ENCODE results near the gene TMIE. TPM values are rescaled to one million over a fixed set of nuclear protein-coding genes. Genes with fewer than 3 reads are reported as not detected.
A peak's percentile ranks its signal among the peaks of the same experiment; 100 is the strongest.

The TMIE gene
- total RNA-seq, 2 experiments from 2014 or later, result 0.93 to 1.3 TPM

GRCh38 chr3:46681387-46681786 is 19.8 kb upstream of the TMIE start:
- no peaks in the 10 kb centered on the region for H3K27me3 Mint-ChIP-seq
- no peaks in the 10 kb centered on the region for H3K9me3 Mint-ChIP-seq
- ChIA-PET CTCF (no interaction called here), POLR2A (no interaction called here)
- intact Hi-C loops (cut with micrococcal nuclease), result no loop called here
- H3K4me3 Mint-ChIP-seq, result no peak overlapping the region
- no peak for DNase-seq
- H3K4me1 Mint-ChIP-seq (ENCODE audit: low read depth), result no peaks in the 10 kb centered on the region
- no peaks in the 10 kb centered on the region for H3K36me3 Mint-ChIP-seq
- no peak overlapping the region for H3K27ac Mint-ChIP-seq

DNA sequence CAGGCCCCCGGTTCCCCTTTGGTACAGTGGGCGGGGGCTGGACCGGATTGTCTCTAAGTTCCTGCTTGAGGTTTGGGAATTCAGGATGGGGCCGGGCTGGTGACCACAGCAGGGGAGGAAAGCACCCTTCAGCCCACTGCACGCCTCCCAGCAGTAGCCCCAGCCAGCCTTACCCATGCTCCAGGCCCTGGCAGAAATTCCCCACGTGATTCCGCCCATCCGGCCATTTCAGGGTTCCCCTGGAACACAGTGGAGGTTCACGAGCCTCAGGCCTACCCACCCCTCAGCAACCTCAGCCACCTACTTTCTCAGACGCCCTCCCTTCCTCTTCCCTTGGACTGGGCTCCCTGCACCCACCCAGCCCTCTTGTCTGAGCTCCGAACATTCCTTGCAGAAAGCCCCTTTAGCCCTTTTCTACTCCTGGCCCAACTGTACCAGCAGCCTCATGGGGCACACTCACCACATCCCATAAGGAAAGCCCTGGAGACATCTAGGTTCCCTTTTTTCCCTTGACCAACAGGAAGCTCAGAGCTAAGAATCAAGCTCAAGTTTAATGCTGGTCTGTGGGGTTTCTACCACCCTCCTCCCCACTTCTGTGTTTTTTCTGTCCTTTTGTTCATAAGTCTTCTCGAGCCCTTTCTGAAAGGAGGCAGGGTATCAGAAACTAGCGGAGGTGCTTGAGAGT is 19.2 kb upstream of the TMIE start:
- DNase-seq, result no peak
- H3K27ac Mint-ChIP-seq, result no peak overlapping the region
- ChIA-PET POLR2A (no interaction called here), CTCF (no interaction called here)
- no peaks in the 10 kb centered on the region for H3K4me1 Mint-ChIP-seq (ENCODE audit: low read depth)
- intact Hi-C loops (cut with micrococcal nuclease), result no loop called here
- no peak overlapping the region for H3K4me3 Mint-ChIP-seq
- no peaks in the 10 kb centered on the region for H3K9me3 Mint-ChIP-seq
- H3K27me3 Mint-ChIP-seq, result no peaks in the 10 kb centered on the region
- no peaks in the 10 kb centered on the region for H3K36me3 Mint-ChIP-seq

- intact Hi-C loops (cut with micrococcal nuclease), result no loop called here
- no peak for DNase-seq
- Mint-ChIP-seq H3K36me3 (no peaks in the 10 kb centered on the region), H3K4me3 (no peak overlapping the region), H3K9me3 (no peaks in the 10 kb centered on the region), H3K4me1 (ENCODE audit: low read depth) (no peaks in the 10 kb centered on the region), H3K27me3 (no peaks in the 10 kb centered on the region), H3K27ac (no peak overlapping the region)
- ChIA-PET POLR2A (no interaction called here), CTCF (no interaction called here)
Observed at GRCh38 chr3:46682974-46683373, 18.2 kb upstream of the TMIE start.

GRCh38 chr3:46684891-46685290 is 16.3 kb upstream of the TMIE start:
- intact Hi-C loops (cut with micrococcal nuclease), result no loop called here
- CTCF ChIA-PET, result interaction anchor here (1.3 kb wide), 1 partner anchor 55 kb away, joined by 3 read pairs; no protein-coding TSS in a partner anchor
- Mint-ChIP-seq H3K27me3 (no peaks in the 10 kb centered on the region), H3K27ac (no peak overlapping the region), H3K4me1 (ENCODE audit: low read depth) (peaks cover 2% of the 10 kb centered on the region), H3K4me3 (no peak overlapping the region), H3K9me3 (no peaks in the 10 kb centered on the region), H3K36me3 (no peaks in the 10 kb centered on the region)
- POLR2A ChIA-PET, result no interaction called here
- no peak for DNase-seq

DNA sequence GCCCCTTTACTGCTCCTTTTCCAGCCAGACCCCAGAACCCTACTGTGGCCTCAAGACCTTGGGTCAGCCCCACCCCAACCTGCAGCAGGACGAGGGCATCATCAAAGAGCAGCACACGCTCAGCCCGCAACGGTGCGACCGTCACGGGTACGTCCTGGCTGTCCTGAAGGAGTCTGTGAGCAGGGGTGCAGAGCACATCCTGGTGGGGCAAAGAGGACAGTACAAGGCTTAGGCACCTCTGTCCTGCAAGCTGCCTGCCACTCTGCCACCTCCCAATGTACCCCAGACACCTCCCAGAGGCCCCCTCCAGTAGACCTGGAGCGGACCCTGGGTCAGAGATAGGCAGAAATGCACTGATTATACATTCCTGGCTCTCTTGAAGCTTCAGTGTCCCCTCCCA is 15.7 kb upstream of the TMIE start:
- no peak for DNase-seq
- intact Hi-C loops (cut with micrococcal nuclease), result no loop called here
- Mint-ChIP-seq H3K27me3 (no peaks in the 10 kb centered on the region), H3K4me1 (ENCODE audit: low read depth) (peaks cover 5% of the 10 kb centered on the region), H3K4me3 (no peak overlapping the region), H3K9me3 (no peaks in the 10 kb centered on the region), H3K36me3 (no peaks in the 10 kb centered on the region), H3K27ac (no peak overlapping the region)
- POLR2A ChIA-PET, result no interaction called here
- CTCF ChIA-PET, result no interaction called here

DNA sequence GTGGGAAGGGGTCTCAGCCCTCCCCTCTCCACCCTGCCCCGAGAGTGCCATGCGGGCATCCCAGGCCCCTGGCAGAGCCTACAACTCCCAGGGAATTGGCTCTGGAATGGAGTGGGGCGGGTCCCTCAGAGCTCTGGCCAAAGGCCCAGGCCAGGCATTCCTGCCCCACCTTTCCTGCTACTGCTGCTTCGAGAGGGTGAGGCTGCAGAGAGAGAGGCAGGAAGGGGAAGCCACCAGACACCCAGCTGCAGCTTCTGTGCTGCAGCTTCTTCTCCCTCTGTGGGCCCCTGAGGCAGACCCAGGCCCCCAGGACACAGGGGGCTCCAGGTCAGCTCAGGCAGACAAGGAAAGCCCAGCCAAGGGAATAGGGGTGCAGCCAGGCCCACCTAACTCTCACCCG is 10.4 kb upstream of the TMIE start:
- H3K36me3 Mint-ChIP-seq, result no peaks in the 10 kb centered on the region
- POLR2A ChIA-PET, result interaction anchor here (0.7 kb wide), 1 partner anchor 330 kb away, joined by 4 read pairs; no protein-coding TSS in a partner anchor
- no peak overlapping the region for H3K27ac Mint-ChIP-seq
- no peaks in the 10 kb centered on the region for H3K27me3 Mint-ChIP-seq
- peaks cover 44% of the 10 kb centered on the region for H3K4me1 Mint-ChIP-seq (ENCODE audit: low read depth)
- H3K4me3 Mint-ChIP-seq, result no peak overlapping the region
- H3K9me3 Mint-ChIP-seq, result no peaks in the 10 kb centered on the region
- CTCF ChIA-PET, result no interaction called here
- DNase-seq, result no peak
- intact Hi-C loops (cut with micrococcal nuclease), result no loop called here

DNA sequence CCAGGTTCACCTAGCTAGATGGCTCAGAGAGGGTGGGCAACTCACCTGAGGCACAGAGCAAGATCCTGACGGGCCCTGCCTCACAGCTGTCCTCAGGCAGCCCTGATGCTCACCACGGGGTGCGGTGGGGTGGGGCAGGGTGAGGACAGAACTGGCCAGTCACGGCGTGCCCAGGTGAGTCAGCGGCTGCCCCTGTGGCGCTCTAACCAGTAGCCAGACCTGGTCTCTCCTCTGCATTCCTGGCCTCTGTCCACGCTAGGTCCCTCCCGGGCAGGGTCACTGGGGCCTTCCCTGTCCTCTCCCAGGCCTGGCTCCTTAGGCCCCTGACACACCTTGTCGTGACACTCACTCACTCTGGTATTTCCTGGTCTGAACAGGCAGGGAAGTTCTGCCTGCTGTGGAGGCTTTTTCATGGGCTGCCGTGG is 8.6 kb upstream of the TMIE start:
- peak; percentile 14 for DNase-seq
- Mint-ChIP-seq H3K27ac (no peak overlapping the region), H3K4me3 (peak overlapping the region; percentile 76), H3K9me3 (no peaks in the 10 kb centered on the region), H3K27me3 (no peaks in the 10 kb centered on the region), H3K4me1 (ENCODE audit: low read depth) (peaks cover 49% of the 10 kb centered on the region), H3K36me3 (no peaks in the 10 kb centered on the region)
- intact Hi-C loops (cut with micrococcal nuclease), result no loop called here
- CTCF ChIA-PET, result interaction anchor here (0.7 to 2.0 kb wide), 5 partner anchors 14 to 217 kb away, joined by 3 to 8 read pairs (median 4); no protein-coding TSS in a partner anchor
- POLR2A ChIA-PET, result interaction anchor here (1.1 kb wide), 1 partner anchor 597 kb away, joined by 4 read pairs; no protein-coding TSS in a partner anchor

DNA sequence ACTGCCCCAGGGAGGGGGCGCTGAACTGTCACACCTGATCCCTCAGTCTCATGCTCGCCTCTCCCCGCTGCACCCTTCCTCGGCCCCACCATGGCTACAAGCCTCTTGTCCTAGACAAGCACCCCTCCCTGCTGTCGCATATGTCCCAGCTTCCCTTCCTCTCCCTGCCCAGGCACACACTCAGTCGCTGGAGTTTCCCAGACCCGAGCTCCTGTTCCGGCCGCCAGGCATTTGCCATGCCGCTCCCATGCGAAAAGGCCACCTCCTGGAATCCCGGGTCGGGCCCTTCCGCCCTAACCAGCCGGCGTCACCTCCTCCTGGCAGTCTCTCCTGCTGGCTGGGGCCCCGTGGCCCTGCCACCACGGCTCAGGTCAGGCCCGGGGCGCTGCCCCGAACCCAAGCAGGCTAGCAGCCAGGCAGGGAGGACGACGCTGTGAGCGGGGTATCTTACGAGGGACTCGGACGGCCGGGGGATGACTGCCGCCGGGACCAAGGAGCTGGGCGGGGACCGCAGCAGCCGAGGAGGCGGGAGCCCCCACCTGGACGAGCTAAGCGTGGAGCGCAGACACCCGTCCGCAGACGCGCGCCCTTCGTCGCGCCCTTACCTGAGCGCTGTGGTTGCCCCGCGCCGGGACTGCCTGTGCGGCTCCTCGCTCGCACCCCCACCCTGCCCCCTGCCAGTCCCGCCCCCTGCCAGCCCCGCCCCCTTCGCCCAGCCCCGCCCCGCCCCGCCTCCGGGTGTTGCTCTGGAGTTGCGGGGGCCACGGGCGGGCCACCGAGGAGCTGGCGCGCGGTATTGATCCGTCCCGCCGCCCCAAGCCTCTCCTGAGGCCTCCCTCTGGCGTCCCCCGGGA is 7.9 kb upstream of the TMIE start, which contains the start of gene ALS2CL:
ALS2CL (minus strand) TSS at position 642 of the 854 bp plus-strand sequence. CDS start 4,239 bp downstream, outside the sequence.
- DNase-seq, result peak; percentile 74
- Mint-ChIP-seq H3K4me1 (ENCODE audit: low read depth) (peaks cover 49% of the 10 kb centered on the region), H3K9me3 (no peaks in the 10 kb centered on the region), H3K36me3 (no peaks in the 10 kb centered on the region), H3K4me3 (peak within 1 kb of the TSS; percentile 76), H3K27ac (no peak within 1 kb of the TSS), H3K27me3 (no peaks in the 10 kb centered on the region)
- ChIA-PET CTCF (interaction anchor here (0.7 to 2.0 kb wide), 5 partner anchors 22 to 216 kb away, joined by 4 to 8 read pairs (median 5); no protein-coding TSS in a partner anchor), POLR2A (interaction anchor here (0.7 to 1.1 kb wide), 2 partner anchors 152 to 597 kb away, joined by 3 to 4 read pairs; no protein-coding TSS in a partner anchor)
- intact Hi-C loops (cut with micrococcal nuclease), result no loop called here

DNA sequence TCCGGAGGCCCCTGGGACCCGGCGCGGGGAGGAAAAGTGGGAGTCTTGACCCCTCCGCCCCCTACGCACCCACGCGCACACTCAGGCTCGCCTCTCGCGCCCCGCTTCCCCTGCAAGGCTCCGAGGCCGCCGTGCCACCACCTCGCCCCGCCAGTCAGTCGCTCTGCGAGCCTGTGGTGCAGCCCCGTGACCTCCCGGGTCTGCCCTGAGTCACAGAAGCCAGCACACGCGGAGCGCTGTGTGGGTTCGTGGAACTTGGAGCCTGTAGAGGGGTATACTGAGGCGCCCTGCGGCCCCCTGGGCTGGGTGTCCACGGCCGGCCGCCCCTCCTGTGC is 7.3 kb upstream of the TMIE start:
- CTCF ChIA-PET, result interaction anchor here (1.5 to 2.0 kb wide), 2 partner anchors 22 to 216 kb away, joined by 5 to 7 read pairs; no protein-coding TSS in a partner anchor
- intact Hi-C loops (cut with micrococcal nuclease), result no loop called here
- POLR2A ChIA-PET, result no interaction called here
- H3K9me3 Mint-ChIP-seq, result no peaks in the 10 kb centered on the region
- H3K4me1 Mint-ChIP-seq (ENCODE audit: low read depth), result peaks cover 49% of the 10 kb centered on the region
- H3K27me3 Mint-ChIP-seq, result no peaks in the 10 kb centered on the region
- H3K27ac Mint-ChIP-seq, result no peak overlapping the region
- H3K4me3 Mint-ChIP-seq, result peak overlapping the region; percentile 57
- no peaks in the 10 kb centered on the region for H3K36me3 Mint-ChIP-seq
- DNase-seq, result peak; percentile 63

GRCh38 chr3:46694520-46694919 is 6.7 kb upstream of the TMIE start:
- no peaks in the 10 kb centered on the region for H3K36me3 Mint-ChIP-seq
- intact Hi-C loops (cut with micrococcal nuclease), result no loop called here
- CTCF ChIA-PET, result interaction anchor here (0.6 to 1.9 kb wide), 3 partner anchors 21 to 151 kb away, joined by 3 to 9 read pairs (median 5); no protein-coding TSS in a partner anchor
- H3K4me1 Mint-ChIP-seq (ENCODE audit: low read depth), result peaks cover 51% of the 10 kb centered on the region
- no peaks in the 10 kb centered on the region for H3K27me3 Mint-ChIP-seq
- peak overlapping the region; percentile 57 for H3K4me3 Mint-ChIP-seq
- no peaks in the 10 kb centered on the region for H3K9me3 Mint-ChIP-seq
- H3K27ac Mint-ChIP-seq, result no peak overlapping the region
- no peak for DNase-seq
- POLR2A ChIA-PET, result no interaction called here

GRCh38 chr3:46695177-46695961 is 5.8 kb upstream of the TMIE start:
- POLR2A ChIA-PET, result no interaction called here
- no peaks in the 10 kb centered on the region for H3K36me3 Mint-ChIP-seq
- H3K9me3 Mint-ChIP-seq, result no peaks in the 10 kb centered on the region
- peak overlapping the region; percentile 57 for H3K4me3 Mint-ChIP-seq
- H3K27me3 Mint-ChIP-seq, result no peaks in the 10 kb centered on the region
- H3K4me1 Mint-ChIP-seq (ENCODE audit: low read depth), result peaks cover 49% of the 10 kb centered on the region
- peak overlapping the region; percentile 80 for H3K27ac Mint-ChIP-seq
- DNase-seq, result peak; percentile 63
- intact Hi-C loops (cut with micrococcal nuclease), result loop anchor here (5.0 kb wide), 1 partner anchor 208 kb away; no protein-coding TSS in a partner anchor
- CTCF ChIA-PET, result interaction anchor here (0.6 to 1.9 kb wide), 7 partner anchors 20 to 214 kb away, joined by 3 to 10 read pairs (median 5); no protein-coding TSS in a partner anchor
